HEK293 (cell line): Measurements from ENCODE around the gene GXYLT1.

Source experiments
- MEIS1 ChIP-seq: sonication (generic); formaldehyde crosslinking; IDR thresholded peaks from 2 replicates; pipeline ENCODE4 v1.8.1; 2022; ENCODE audit warnings: missing genetic modification reagents, mild to moderate bottlenecking, borderline replicate concordance
- SALL2 ChIP-seq: fragments of 450-650 bp; formaldehyde crosslinking; IDR thresholded peaks from 2 replicates; pipeline ENCODE4 v1.5.0; 2017; ENCODE audit warnings: missing biosample characterization, mild to moderate bottlenecking, missing genetic modification characterization, borderline replicate concordance
- SP2 ChIP-seq: fragments of 450-650 bp; formaldehyde crosslinking; IDR thresholded peaks from 2 replicates; pipeline ENCODE4 v1.5.1; 2016; ENCODE audit warnings: missing biosample characterization, missing genetic modification characterization
- ZFHX2 ChIP-seq: fragments of 450-650 bp; formaldehyde crosslinking; conservative IDR thresholded peaks from 2 replicates; pipeline ENCODE4 v1.5.1; 2016; ENCODE audit warnings: missing biosample characterization, missing genetic modification characterization
- ZFP69B ChIP-seq: fragments of 450-650 bp; formaldehyde crosslinking; IDR thresholded peaks from 2 replicates; pipeline ENCODE4 v1.5.1; 2016; ENCODE audit warnings: missing biosample characterization, missing genetic modification characterization
- ZNF140 ChIP-seq: fragments of 450-650 bp; formaldehyde crosslinking; IDR thresholded peaks from 2 replicates; pipeline ENCODE4 v1.5.1; 2016; ENCODE audit warnings: missing biosample characterization, missing genetic modification characterization
- ZNF302 ChIP-seq: fragments of 450-650 bp; formaldehyde crosslinking; IDR thresholded peaks from 2 replicates; pipeline ENCODE4 v1.5.1; 2016; ENCODE audit warnings: missing biosample characterization, missing genetic modification characterization, low read depth
- ZNF600 ChIP-seq: fragments of 450-650 bp; formaldehyde crosslinking; IDR thresholded peaks from 2 replicates; pipeline ENCODE4 v1.5.1; 2016; ENCODE audit warnings: missing biosample characterization, missing genetic modification characterization
- ZNF701 ChIP-seq: fragments of 450-650 bp; formaldehyde crosslinking; IDR thresholded peaks from 2 replicates; pipeline ENCODE4 v1.5.1; 2016; ENCODE audit warnings: missing biosample characterization, missing genetic modification characterization
- ZSCAN23 ChIP-seq: fragments of 450-650 bp; formaldehyde crosslinking; IDR thresholded peaks from 2 replicates; pipeline ENCODE4 v1.5.1; 2016; ENCODE audit warnings: missing biosample characterization, missing genetic modification characterization
- TF ChIP-seq, protein P1 (sequence below): fragments of 450-650 bp; formaldehyde crosslinking; IDR thresholded peaks from 2 replicates; pipeline ENCODE4 v1.5.1; 2016; ENCODE audit warnings: missing biosample characterization, missing genetic modification characterization

DNA sequence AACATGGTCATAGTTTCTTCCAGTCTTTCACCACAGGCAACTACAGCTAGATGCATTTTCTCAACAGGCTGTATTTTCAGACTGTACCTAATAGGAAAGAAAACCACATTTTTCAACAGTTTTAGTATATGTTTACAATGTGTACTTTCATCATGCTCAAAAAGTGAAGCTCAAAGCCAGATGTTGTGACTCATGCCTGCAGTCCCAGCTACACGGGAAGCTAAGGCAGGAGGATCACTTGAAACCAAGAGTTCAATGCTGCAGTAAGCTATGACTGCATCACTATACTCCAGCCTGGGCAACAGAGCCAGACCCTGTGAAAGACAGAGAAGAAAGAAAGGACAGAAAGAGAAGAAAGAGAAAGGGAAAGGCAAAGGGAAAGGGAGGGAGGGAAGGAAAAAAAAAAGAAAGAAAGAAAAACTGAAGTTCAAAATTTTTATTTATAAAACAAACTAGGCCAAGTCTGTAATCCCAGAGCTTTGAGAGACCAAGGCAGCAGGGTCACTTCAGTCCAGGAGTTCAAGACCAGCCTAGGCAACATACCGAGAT is 25.5 kb downstream of the GXYLT1 start:
- TF ChIP-seq SP2 (no peak), ZFHX2 (tag by site-specific recombination) (no peak), MEIS1 (CRISPR knock-in tag) (no peak), SALL2 (tag by site-specific recombination) (no peak), ZNF701 (tag by site-specific recombination) (no peak), ZFP69B (no peak), ZNF600 (tag by site-specific recombination) (no peak), ZSCAN23 (tag by site-specific recombination) (no peak), ZNF140 (tag by site-specific recombination) (no peak), ZNF302 (tag by site-specific recombination) (no peak)
- TF ChIP-seq, protein P1, sequence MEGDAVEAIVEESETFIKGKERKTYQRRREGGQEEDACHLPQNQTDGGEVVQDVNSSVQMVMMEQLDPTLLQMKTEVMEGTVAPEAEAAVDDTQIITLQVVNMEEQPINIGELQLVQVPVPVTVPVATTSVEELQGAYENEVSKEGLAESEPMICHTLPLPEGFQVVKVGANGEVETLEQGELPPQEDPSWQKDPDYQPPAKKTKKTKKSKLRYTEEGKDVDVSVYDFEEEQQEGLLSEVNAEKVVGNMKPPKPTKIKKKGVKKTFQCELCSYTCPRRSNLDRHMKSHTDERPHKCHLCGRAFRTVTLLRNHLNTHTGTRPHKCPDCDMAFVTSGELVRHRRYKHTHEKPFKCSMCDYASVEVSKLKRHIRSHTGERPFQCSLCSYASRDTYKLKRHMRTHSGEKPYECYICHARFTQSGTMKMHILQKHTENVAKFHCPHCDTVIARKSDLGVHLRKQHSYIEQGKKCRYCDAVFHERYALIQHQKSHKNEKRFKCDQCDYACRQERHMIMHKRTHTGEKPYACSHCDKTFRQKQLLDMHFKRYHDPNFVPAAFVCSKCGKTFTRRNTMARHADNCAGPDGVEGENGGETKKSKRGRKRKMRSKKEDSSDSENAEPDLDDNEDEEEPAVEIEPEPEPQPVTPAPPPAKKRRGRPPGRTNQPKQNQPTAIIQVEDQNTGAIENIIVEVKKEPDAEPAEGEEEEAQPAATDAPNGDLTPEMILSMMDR (tag by site-specific recombination), result no peak
